SH-SY5Y (cell line): ENCODE data around the gene ATRNL1.

Experiments used
- GATA2 ChIP-seq: IDR thresholded peaks from 2 replicates; pipeline ENCODE4 v1.6.1; 2011; ENCODE audit warnings: mild to moderate bottlenecking, low read depth, low read length
- GATA3 ChIP-seq: IDR thresholded peaks from 2 replicates; pipeline ENCODE4 v1.6.1; 2011; ENCODE audit warnings: low read depth, mild to moderate bottlenecking, low read length, moderate library complexity

DNA sequence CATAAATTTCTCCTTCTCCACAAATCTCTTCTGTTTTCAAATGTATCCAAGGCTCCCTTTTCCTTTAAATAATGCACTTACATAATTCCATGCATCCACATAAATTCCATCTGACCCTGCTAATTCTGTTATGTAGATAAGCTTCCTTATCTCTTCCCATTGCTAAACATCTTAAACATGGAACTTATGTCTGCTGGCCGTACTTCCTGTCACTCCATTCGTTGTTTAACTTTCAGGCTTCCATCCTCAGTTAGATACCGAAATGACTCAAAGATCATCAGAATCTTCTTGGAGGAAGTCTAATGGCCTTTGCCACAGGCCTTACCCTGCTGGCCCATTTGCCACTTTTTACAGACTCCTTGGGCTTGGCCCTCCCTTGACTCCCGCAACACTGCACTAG lies 848.9 kb downstream of the ATRNL1 start:
- TF ChIP-seq GATA3 (no peak), GATA2 (no peak)
